Thoracic aorta (tissue), 2 donors: ENCODE data around the gene CYTH1. TPM values are rescaled to one million over a fixed set of nuclear protein-coding genes. Genes with fewer than 3 reads are reported as not detected.

Experiments used
- ATAC-seq: fragments of 150-250 bp; one replicate; pipeline ENCODE4 v1.8.0; 2017; ENCODE audit warnings: low read depth; ENCODE audit not compliant: insufficient number of reproducible peaks, low FRiP score
- DNase-seq: peaks from one replicate; pipeline ENCODE4 v3.0.0-alpha.2; 2020; ENCODE audit warnings: low spot score
- H3K27ac ChIP-seq, 2 donors: fragments of 200-600 bp; sonication (generic); 1 replicate in 1 of 2; 2 replicates in 1 of 2; pipeline ENCODE4 v1.5.1; 2016; ENCODE audit warnings: mild to moderate bottlenecking in 2 of 2, moderate library complexity in 2 of 2
- H3K27me3 ChIP-seq: fragments of 200-600 bp; sonication (generic); replicated peaks from 2 replicates; pipeline ENCODE4 v1.6.0; 2016; ENCODE audit warnings: mild to moderate bottlenecking; ENCODE audit not compliant: insufficient read depth
- H3K36me3 ChIP-seq: fragments of 200-600 bp; sonication (generic); one replicate; pipeline ENCODE4 v1.5.1; 2016
- H3K4me1 ChIP-seq, 2 donors: fragments of 200-600 bp; sonication (generic); 1 replicate in 1 of 2; 2 replicates in 1 of 2; pipeline versions ENCODE4 v1.5.1 to v1.6.0; 2016; ENCODE audit warnings: low read depth in 2 of 2, mild to moderate bottlenecking in 1 of 2; ENCODE audit not compliant: control insufficient read depth in 1 of 2
- H3K4me3 ChIP-seq: fragments of 200-600 bp; sonication (generic); 2 replicates; pipeline ENCODE4 v1.5.1; 2016; ENCODE audit warnings: mild to moderate bottlenecking
- H3K9me3 ChIP-seq: fragments of 200-600 bp; sonication (generic); 2 replicates; pipeline ENCODE4 v1.5.1; 2016
- CTCF ChIP-seq: fragments of 200-600 bp; sonication (generic); IDR thresholded peaks from one replicate; pipeline ENCODE4 v1.5.1; 2019; ENCODE audit warnings: antibody characterized with exemption
- total RNA-seq, 2 donors: library from RNA; depleted of rRNA; stranded (reverse); fragments of >200 nt; gene quantifications; one replicate each; pipeline versions ENCODE4 v1.1.0 to v1.2.3, GENCODE V29; 2016

The CYTH1 gene
- total RNA-seq, 2 donors from 2014 or later = 79.2 to 79.4 TPM

DNA sequence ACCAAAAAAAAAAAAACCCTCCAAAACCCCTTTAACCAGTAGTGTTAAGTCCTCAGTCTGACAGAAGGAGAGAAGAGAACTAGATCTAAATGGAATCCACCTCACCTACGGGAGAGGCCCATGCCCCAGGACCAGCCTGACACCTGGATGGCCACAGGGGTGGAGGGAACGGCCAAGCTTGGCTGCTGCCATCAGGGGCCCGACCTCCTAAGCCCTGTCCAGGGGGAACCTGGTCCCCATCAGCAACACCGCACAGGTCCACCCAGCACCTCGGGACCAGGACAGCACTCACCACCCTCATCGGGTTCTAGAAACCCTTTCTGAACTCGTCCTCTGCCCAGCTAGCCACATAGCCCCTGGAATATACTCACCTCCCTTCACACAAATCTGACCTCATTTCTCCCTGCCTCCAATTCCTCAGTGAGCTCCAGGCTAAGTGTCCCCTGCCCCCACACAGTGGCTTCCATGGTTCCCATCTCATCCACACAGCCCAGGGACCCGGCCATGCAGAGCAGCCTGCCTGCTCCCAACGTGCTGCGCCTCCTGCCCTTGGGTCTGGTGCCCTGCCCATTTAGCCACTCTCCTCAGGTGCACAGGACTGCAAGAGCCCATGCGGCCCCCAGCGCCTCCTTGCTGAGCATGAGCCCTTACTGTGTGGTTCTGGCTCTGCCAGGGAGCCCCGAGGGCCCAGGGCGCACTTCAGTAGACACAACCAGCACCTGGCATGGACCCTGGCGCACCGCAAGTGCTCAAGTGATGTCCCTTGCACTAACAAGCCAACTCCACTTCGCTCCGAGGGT is 18.3 kb upstream of the CYTH1 start:
- ATAC-seq = no peak
- Histone ChIP-seq H3K27ac (no peak overlapping the region), H3K9me3 (no peaks in the 10 kb centered on the region), H3K36me3 (peaks cover 61% of the 10 kb centered on the region), H3K27me3 (no peaks in the 10 kb centered on the region), H3K4me3 (no peak overlapping the region), H3K4me1 (no peaks in the 10 kb centered on the region)
- TF ChIP-seq CTCF = no peak
- DNase-seq = no peak

- Histone ChIP-seq H3K4me3 (no peak overlapping the region), H3K27me3 (no peaks in the 10 kb centered on the region), H3K4me1 (no peaks in the 10 kb centered on the region), H3K27ac (no peak overlapping the region), H3K36me3 (peaks cover 63% of the 10 kb centered on the region), H3K9me3 (no peaks in the 10 kb centered on the region)
- no peak for TF ChIP-seq CTCF
- ATAC-seq (no peak), DNase-seq (no peak)
Observed at GRCh38 chr17:78798695-78799559, 16.9 kb upstream of the CYTH1 start.

DNA sequence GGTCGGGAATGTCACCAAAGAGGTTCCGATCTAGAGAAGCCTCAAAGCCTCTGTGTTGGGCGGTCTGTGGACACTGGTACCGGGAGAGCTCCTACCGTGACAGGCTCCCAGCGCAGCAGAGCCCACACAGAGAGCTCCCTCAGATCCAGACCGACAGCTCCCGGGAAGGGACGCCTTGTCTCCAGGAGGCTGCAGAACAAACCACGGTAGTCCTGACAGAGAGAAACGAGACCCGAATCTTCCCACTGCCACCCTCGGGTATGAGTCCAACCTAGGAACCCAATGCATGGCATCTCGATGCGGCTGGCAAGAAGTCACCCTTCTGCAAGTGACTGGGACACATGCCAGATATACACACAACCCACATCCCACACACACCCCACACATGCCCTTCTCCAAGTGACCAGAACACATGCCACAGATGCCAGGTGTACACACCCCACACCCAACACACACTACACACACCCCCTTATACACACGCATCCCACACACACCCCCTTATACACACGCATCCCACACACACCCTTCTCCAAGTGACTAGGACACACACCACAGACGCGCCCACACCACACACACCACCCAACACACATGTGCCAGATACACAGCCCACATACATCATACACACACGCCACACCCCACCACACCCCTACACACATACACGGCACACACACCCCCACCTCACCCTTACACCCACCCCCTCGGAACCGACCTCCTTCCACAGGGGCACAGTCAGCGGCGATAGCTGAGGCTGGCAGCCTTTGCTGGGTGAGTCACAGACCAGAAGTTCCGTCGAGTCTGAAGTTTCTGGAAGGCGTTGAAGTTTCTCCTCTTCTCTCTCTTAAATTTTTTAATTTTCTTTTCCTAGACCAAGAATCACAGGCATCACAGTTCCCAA is 15.9 kb upstream of the CYTH1 start:
- peaks cover 53% of the 10 kb centered on the region for H3K36me3 ChIP-seq
- no peak for ATAC-seq

GRCh38 chr17:78797213-78797612 is 15.1 kb upstream of the CYTH1 start:
- H3K9me3 ChIP-seq = no peaks in the 10 kb centered on the region
- H3K4me1 ChIP-seq = no peaks in the 10 kb centered on the region
- no peak overlapping the region for H3K4me3 ChIP-seq
- DNase-seq (no peak), ATAC-seq (no peak)
- no peak overlapping the region for H3K27ac ChIP-seq
- TF ChIP-seq CTCF = no peak
- H3K36me3 ChIP-seq = peaks cover 51% of the 10 kb centered on the region
- no peaks in the 10 kb centered on the region for H3K27me3 ChIP-seq

More for the DNA sequence above, 15.9 kb upstream of the CYTH1 start:
- no peaks in the 10 kb centered on the region for H3K27me3 ChIP-seq
- H3K4me1 ChIP-seq = no peaks in the 10 kb centered on the region
- no peaks in the 10 kb centered on the region for H3K9me3 ChIP-seq
- no peak for TF ChIP-seq CTCF
- H3K4me3 ChIP-seq = no peak overlapping the region
- no peak for DNase-seq
- no peak overlapping the region for H3K27ac ChIP-seq
